NCI-H2081 (cell line): ENCODE data around the gene PCYT2.

Source experiments
- DNase-seq, 2 experiments: peaks; one replicate each; lab custom pipeline; 2025; lab: John Stamatoyannopoulos, UW

Gene PCYT2

GRCh38 chr17:81854974-81855774 is 56.0 kb downstream of the PCYT2 start:
- peak in 1 of 2 experiments; percentile 19 for DNase-seq

- no peak for DNase-seq
These were observed 59.0 kb downstream of the PCYT2 start for GRCh38 chr17:81852237-81852636.

DNA sequence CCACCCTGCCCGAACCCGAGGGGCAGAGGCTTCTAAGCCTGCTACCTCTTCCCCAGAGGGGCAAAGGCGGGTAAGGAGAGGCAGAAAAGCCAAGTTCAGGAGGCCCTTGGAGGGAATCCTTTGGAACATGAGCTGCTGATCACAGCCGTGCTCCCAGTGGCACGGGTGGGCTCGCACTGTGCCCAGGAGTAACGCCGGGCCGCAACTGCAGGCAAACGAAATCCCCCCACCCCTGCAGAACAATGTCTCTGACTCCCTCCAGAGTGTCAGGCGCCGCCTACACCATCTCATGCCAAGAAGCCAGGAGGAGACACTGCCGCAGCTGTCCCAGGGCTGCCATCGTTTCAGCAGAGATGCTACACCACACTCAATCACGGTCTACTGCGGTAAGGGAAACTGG is 59.8 kb downstream of the PCYT2 start:
- no peak for DNase-seq
